ENCODE results near the gene AGFG2. TPM values are rescaled to one million over a fixed set of nuclear protein-coding genes. Genes with fewer than 3 reads are reported as not detected.

AGFG2 gene
- total RNA-seq, 1 donor from 2014 or later, result 28.0 TPM

DNA sequence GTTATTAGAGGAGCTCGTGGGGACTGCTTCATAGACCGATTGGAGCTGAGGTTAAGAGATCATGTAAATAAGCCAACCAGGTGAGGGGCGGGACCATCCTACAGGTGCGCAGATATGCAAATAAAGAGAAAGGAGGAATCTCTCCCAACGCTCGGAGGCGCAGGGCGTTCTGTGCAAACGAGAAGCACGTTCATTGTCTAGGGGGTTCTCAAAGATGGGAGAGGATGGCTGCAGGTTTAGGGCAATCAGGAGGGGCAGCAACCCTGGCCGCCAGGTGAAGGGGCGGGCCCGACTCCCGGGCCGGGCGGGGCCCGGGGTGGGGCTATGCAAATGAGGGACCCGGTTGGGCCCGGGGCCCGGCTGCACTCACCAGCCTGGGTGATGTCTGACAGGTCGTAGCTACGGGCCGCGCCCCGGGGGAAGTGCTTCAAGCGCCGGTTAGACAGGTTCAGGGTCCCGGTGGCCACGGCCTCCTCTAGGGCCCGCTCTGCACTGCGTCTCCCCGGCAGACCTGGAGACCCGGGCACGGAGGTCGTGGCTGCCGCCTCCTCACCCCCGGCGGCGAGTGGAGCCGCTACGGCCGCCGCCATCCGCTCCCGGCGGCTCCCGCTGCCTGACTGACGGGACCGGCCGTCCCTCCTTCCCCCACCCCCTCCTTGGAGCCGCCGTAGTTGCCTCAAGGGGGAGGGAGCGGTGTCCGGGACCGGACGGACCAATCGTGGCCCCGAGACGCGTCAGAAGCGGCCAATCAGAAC is 46.7 kb downstream of the AGFG2 start, which contains the start of gene LRCH4:
Gene LRCH4 (minus strand): TSS at position 619 of the 755 bp plus-strand sequence. CDS start 29 bp downstream, at position 590.
- peak; percentile 72 for DNase-seq (ENCODE audit: low spot score)

DNA sequence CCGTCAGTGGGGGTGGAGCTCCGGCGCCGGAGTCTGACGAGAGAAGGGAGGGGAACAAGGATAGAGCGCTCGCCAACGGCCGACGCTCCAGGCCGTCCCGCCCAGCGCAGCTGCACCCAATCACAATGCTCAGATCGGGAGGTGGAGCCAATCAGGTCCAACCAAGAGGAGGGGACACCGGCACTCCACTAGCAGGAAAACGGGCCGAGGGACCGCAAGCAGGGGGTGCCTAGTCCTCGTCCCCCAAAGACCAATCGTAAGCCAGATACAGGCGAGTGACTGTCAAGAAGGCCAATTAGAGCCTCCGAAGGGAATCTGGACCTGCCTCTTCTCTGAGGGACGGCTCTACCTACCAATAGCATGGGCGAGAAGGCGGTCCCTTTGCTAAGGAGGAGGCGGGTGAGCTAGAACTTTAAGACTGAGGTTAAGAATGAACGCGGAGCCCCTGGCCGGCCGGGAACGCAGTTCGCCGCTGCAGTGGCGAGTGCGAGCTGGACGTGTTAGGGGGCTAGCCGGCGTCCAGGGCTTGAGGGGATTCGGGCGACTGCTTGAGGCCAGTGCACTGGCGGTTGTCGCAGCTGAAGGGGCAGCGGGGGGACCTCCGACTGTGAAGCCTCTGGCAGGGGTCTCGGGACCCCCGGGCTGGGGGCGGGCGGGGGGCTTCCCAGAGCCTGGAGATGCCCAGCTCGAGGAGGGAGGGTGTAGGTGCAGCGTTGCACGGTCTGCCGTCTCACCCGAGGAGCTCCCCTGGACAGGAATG is 47.4 kb downstream of the AGFG2 start, which contains the start of gene FBXO24:
Gene FBXO24 (plus strand): TSS at position 63 of the 760 bp plus-strand sequence. CDS start 298 bp downstream, at position 361.
- DNase-seq (ENCODE audit: low spot score), result peak; percentile 100

DNA sequence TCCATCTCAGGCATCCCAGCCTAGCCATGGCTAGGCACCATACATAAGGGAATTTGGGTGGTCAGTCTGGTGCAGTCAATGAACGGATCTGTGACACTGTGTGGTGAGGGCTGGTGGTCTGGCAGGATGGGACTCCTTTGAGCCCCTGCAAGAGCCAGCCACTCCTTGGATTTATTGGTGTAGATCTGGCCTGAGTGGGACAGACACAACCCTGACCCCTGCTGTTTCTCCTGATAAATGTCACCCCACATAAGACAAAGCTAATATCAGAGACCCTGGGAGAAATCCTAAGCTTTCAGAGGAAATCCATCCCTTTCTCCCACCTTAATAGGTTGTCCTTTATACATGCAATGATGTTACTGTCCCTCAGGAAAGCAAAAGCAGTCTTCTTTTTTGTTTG is 49.4 kb downstream of the AGFG2 start:
- DNase-seq (ENCODE audit: low spot score), result no peak

DNA sequence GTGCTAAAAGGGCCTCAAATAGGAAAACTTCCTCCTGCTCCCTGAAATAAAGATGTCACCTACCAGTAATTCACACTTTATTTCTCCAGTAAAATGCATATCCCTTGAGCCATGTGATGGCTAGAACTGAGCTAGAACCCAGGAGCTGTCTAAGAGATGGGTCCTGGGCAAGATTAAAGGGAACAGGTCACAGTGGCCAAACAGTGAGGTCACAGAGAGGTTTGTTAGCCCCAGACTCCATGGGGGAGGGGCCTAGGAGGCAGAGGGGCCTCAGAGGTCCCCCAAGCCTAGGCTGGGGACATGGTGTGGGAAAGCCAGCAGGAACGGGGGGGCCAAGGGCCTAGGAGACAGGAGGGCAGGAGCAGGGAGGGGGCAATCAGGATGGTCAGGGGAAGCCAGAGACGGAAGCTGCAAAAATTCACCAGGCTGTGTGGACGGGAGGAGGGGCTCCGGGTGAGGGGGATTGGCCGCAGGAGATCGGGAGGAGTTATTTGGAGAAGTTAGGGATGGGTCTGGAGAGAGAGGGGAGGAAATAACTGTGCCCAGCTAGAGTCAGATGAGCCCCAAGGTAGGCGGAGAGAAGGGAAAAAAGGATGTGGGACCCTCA is 50.4 kb downstream of the AGFG2 start:
- no peak for DNase-seq (ENCODE audit: low spot score)

DNA sequence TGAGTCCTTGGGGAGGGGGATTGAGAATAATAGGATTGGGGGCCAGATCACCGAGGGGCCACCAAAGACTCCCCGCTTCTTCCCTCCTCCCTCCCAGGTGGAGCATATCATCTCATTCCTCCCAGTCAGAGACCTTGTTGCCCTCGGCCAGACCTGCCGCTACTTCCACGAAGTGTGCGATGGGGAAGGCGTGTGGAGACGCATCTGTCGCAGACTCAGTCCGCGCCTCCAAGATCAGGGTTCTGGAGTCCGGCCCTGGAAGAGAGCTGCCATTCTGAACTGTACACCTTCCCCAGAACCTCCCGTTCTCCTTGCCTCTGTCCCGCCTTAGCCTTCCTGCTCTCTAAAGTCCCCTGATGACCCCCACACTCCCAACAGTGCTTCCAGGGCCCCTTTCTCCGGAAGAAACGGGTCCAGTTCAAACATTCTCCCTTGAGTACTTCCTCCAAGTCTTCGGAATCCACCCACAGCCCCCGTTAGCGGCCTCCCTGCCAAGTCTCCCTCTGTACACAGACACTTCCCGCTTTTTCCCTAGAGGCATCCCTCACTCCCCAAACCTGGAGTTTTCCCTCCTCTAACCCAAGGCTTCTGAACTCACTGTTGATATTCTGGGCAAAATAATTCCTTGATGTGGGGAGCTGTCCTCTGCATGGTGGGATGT is 51.2 kb downstream of the AGFG2 start:
- no peak for DNase-seq (ENCODE audit: low spot score)

DNA sequence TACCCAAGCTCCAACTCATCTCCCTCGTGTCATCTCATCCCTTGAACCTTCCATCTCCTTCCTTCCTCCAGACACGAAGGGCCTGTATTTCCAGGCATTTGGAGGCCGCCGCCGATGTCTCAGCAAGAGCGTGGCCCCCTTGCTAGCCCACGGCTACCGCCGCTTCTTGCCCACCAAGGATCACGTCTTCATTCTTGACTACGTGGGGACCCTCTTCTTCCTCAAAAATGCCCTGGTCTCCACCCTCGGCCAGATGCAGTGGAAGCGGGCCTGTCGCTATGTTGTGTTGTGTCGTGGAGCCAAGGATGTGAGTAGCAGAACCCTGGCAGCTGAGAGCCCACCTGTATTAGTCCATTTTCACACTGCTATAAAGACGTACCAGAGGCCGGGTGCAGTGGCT is 52.6 kb downstream of the AGFG2 start:
- no peak for DNase-seq (ENCODE audit: low spot score)

DNA sequence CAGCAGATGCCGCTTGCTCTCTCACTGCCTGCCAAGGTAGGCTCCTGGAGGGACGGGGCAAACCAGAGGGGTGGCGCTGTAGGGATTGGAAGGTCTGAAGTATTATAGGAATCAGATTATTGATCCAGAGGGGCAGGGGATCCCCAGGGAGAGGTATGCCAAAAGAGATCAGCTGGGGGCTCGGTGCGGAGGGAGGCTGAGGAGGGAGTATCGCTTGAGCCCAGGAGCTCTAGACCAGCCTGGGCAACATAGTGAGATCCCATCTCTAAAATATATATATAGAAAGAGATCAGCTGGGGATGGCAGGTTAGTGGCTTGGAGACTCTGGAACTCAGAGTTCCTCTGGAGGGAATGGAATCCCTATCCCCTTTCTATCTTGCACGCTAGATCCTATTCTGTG is 56.2 kb downstream of the AGFG2 start:
- DNase-seq (ENCODE audit: low spot score), result no peak

DNA sequence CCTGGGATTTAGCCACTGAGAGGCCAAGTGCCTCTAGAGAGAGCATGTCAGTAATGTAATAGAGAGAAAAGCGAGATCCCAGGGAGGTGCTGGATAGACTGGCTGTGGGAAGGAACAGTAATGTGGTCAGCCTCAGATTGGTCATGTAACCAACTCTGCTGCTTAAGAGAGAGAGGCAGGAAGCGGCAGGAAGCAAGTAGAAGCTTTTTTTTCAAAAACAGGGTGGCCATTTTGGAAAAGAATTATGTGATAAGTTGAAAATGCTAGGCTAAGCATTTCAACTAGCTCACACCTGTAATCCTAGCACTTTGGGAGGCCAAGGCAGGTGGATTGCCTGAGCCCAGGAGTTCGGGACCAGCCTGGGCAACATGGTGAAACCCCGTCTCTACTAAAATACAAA is 59.4 kb downstream of the AGFG2 start:
- DNase-seq (ENCODE audit: low spot score), result no peak

DNA sequence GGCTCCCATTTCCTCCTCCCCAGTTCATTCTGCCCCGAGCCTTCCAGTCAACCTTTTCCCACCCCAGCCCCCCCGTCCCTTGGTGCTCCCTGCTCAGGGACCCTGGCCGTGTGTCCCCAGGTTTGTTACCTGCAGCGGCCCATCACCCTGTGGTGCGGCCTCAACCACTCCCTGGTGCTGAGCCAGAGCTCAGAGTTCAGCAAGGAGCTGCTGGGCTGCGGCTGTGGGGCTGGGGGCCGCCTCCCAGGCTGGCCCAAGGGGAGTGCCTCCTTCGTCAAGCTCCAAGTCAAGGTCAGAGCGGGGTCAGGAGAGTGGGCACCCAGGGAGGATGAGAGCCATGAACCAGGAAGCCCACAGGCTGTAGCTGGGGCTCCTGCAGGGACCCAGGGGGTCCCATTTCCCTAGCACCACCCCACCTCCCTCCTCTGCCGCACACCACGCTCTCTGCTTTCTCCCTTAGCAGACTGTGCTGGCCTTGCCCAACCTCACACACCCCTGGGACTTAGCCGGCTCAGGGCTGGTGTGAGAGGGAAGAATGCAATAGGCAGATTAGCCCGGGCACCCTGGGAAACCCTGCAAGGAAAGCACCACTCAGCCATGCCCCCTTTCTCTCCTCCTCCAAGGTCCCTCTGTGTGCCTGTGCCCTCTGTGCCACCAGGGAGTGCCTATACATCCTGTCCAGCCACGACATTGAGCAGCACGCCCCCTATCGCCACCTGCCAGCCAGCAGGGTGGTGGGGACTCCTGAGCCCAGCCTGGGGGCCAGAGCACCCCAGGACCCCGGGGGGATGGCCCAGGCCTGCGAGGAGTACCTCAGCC is 61.1 kb downstream of the AGFG2 start:
- no peak for DNase-seq (ENCODE audit: low spot score)

DNA sequence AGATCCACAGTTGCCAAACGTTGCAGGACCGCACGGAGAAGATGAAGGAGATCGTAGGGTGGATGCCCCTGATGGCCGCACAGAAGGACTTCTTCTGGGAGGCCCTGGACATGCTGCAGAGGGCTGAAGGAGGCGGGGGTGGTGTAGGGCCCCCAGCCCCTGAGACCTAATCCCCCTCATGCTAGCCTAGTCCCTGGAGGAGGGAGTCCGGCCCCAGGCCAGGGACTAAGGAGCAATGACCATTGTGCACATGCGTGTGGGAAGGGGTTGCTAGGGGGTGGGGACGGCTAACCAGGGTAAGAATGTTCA is 61.7 kb downstream of the AGFG2 start:
- no peak for DNase-seq (ENCODE audit: low spot score)

DNA sequence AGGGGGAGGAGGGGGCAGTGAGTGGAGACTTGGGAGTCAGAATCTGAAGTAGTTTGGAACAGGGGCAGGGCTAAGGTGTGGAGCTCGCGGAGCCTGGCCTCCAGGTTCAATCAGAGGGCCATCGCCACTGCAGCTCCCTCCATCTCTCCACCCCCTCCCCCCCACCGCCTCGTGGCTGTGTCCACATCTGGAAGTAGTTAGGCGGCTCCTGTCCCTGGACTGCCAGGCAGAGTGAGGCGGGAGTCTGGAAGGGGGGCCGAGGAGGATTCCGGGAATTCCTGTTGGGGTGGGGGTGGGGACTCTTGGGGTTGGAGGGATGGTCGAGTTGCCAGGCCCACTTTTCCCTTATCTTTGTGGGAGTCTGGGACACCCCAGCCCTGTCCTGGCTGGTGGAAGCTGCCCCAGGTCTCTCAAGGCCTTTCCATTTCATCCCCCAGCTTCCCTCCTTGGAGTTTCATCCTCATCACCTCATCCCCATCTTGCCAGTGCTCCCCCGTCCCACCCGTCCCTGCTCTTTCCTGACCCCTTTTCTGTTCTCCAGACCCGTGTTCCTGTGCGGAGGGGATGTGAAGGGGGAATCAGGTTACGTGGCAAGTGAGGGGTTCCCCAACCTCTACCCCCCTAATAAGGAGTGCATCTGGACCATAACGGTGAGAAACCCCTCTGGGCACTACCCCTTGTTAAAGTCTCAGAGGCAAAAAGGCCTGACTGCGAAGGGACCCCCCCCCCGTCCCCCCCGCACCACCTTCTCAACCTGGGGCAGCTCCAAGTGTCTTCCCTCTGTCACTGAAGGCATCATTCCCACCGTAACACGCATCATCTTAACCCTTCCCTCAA is 64.1 kb downstream of the AGFG2 start:
- peak; percentile 89 for DNase-seq (ENCODE audit: low spot score)

DNA sequence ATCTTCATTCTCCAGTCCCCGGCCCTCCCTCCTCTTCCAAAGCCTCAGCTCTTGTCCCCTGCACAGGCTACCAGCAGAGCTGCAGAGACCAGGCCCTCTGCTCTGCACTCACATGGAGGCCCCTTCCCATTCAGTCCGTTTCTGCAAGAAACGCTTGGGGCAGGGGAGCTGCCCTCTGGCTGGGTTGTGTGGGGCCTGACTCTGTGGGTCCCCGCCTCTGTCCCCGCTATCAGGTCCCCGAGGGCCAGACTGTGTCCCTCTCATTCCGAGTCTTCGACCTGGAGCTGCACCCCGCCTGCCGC is 64.7 kb downstream of the AGFG2 start:
- no peak for DNase-seq (ENCODE audit: low spot score)

DNA sequence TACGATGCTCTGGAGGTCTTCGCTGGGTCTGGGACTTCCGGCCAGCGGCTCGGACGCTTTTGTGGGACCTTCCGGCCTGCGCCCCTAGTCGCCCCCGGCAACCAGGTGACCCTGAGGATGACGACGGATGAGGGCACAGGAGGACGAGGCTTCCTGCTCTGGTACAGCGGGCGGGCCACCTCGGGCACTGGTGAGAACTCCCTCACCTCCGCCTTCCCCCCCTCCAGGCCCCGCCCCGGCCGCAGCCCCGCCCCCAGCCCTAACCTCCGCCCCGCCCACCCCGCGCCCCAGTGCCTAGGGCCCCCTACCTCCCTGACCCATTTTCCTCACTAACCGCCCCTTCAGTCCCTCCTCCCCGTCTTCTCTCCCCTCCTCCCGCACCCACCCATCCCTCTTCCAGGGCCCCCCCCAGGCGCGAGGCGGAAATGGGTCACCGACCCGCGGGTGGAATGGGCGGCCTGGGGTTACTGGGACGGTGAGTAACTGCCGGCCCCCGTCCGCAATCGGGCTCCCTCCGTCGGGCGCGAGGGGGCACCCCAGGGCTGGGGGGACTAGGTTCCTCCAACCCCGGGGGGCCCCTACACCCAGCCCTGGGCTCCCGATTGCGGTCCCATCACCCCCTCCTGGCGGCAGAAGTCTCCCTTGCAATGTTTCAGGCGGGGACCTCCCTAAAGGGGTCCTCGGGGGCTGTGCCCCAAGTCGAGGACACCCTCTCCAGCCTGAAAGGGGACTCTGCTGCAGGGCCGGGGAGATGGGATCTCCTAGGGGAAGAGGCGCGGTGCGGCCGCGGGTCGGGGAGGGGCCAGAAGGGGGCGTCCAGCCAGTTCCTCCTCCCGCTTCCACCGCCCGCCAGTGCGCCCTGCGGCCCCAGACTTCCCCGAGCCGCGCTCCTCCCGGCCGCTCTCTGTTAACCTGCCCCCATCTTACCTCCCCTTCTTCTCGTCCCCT is 65.3 kb downstream of the AGFG2 start:
- peak; percentile 77 for DNase-seq (ENCODE audit: low spot score)

DNA sequence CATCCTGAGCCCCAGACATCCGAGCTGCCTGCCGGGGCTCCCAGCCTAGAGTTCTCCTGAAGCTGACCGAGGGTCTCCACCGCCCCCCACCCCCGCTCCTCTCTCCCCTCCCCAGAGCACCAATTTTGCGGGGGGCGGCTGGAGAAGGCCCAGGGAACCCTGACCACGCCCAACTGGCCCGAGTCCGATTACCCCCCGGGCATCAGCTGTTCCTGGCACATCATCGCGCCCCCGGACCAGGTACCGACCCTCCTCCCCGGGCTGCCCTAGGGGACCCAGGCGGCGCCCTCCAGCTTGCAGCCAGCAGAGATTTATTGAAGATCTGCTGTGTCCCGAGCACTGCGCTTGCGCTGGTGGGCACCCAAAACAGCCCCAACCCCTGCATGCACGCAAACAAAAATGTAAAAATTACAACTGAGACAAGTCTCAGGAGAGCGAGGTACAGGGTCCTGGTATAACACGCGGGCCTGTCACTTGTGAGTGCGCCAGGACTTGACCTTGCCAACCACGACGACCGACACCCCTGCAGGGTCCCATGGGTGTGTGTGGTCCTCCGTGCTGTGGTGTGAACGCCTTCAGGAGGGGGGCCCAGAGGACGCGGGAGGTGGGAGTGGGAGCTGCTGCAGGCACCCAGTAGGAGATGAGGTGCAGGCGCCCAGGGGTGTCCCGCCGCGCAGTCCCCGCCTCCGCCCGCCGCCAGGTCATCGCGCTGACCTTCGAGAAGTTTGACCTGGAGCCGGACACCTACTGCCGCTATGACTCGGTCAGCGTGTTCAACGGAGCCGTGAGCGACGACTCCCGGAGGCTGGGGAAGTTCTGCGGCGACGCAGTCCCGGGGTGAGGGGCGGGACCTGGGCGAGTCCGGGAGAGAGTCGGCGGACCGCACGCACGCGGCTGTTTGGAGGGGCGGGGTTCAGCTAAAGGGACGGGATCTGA is 66.2 kb downstream of the AGFG2 start:
- DNase-seq (ENCODE audit: low spot score), result no peak

DNA sequence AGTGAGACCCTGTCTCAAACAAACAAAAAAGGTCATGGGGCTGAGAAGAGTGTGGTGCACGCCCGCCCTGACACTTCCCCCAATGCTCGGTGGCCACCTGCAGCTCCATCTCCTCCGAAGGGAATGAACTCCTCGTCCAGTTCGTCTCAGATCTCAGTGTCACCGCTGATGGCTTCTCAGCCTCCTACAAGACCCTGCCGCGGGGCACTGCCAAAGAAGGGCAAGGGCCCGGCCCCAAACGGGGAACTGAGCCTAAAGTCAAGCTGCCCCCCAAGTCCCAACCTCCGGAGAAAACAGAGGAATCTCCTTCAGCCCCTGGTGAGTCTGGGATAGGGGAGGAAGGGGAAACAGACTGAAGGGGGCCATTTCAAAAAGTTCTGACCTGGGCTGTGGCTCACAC is 67.3 kb downstream of the AGFG2 start:
- no peak for DNase-seq (ENCODE audit: low spot score)

DNA sequence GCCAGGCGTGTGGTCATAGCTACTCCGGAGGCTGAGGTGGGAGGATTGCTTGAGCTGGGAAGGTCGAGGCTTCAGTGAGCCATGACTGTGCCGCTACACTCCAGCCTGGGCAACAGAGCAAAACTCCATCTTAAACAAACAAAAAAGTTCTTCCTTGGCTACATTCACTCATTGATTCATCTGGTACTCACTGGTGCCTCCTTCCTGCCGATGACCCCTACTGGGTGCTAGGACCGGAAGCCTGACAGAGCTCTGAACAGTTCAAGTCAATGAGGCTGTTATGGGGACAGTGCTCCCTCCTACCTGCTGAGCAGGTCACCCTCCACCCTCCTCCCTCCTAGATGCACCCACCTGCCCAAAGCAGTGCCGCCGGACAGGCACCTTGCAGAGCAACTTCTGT is 68.1 kb downstream of the AGFG2 start:
- no peak for DNase-seq (ENCODE audit: low spot score)

DNA sequence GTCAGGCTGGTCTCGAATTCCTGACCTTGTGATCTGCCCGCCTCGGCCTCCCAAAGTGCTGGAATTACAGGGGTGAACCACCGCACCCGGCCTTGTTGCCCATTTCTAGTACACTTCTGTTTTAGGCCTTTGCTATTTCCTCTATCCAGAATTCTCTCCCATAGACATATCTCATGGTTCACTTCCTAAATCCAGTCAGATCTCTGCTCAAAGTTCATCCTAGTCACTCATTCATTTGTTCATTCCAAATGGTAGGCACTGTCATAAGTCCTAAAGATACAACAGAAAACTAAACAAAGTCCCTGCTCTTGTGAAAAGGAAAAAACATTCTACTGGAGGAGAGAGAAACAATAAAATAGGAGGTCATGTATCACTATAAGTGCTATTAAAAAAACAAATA is 71.0 kb downstream of the AGFG2 start:
- no peak for DNase-seq (ENCODE audit: low spot score)

DNA sequence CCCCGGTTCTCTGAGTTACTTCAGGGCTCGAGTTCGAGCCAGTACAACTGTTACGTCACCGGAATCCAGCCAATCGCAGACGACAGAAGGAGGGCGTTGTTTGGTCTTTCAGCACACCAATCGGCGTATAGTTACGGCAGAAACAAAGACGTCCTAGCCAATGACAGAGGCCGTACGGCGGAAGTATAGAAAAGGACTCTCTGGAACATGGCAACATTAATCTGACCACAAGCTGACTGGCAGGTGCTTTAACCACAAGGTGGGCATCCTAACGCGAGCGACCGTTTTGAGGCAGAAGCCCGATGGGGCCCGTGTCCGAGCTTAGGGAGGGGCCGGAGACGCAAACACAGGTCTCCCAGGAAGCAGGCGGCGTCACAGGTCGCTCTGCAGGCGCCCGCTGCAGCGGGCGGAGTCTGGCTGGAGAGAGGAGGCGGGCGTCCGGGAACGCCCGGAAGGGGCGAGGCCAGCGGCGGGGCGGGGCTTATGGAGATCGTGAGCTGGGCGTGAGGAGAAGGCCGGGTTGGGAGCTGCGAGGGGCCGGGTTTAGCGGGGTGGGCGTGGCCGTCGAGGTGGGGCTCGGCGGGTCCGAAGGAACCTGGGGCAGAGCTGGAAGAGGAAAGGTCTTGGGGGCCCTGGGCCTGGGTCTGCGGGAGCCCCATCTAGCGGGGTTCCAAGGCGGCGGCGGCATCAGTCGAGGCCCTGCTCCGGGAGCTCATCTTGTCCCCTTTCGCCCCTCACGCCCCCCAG is 73.2 kb downstream of the AGFG2 start, which contains the start of gene MOSPD3:
Gene MOSPD3 (plus strand): TSS at position 558 of the 747 bp plus-strand sequence. CDS start 252 bp downstream, outside the sequence.
- peak; percentile 99 for DNase-seq (ENCODE audit: low spot score)
